ENCODE data around the gene DCAKD. TPM values are rescaled to one million over a fixed set of nuclear protein-coding genes. Genes with fewer than 3 reads are reported as not detected.
A peak's percentile ranks its signal among the peaks of the same experiment; 100 is the strongest.
"Not testable (repeated sequence)": the region's sequence is repeated elsewhere in the genome, so short reads cannot be mapped to it uniquely, and the experiment has no call there.

The DCAKD gene
- total RNA-seq, 1 donor from 2014 or later = 19.5 TPM

DNA sequence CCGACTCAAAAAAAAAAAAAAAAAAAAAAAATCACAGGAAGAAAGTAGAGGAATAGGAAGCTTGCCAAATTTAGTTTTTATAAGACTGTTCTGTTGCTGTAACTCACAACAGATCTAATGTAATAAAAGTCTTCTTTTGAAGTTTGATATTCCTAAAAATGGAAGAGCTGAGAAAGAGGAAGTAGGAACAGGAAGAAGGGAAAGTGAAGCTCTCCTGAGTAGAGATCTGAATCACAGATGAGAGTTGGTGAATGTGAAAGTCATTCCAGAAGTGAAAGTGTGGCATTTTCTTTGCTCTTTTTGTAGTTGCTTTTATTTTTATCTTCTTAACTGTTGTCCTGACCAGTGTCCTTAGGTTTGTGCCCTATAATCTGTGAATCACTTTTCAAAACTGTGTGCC is 11.8 kb upstream of the DCAKD start:
- ATAC-seq = no peak

GRCh38 chr17:45061606-45062205 is 10.3 kb upstream of the DCAKD start:
- no peak for ATAC-seq

DNA sequence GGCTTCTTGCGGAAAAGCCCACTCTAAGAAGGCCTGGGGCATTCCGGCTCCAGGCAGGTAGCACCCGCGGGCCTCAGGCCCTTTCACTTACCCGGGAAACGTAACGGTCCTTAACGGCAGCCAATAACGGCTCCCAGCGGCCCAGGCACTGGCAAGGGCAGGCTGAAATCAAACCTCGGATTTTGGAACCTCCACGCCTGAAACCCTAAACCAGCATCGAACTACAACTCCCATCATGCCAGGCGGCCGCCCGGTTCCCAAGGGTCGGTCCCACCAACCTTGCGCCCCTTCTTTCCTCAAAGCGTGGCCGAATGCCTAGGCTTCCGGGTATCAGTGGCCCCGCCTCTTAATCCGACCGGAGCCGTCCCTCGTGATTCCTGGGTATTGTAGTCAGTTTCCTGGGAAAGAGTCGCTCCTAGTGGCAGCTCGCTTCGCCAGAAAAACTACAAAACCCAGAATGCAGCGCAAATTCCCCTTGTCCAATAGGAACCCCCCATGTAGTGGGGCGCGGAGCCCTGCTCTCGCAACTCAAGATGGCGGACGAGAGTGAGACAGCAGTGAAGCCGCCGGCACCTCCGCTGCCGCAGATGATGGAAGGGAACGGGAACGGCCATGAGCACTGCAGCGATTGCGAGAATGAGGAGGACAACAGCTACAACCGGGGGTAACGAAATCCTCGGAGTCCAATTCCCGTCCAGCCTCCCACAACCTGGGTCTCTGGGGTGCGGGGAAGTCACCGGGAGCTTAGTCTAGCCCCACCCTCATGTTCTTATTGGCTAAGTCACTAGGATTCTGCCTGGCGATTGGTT is 9.6 kb upstream of the DCAKD start, which contains the start of gene NMT1:
Gene NMT1 (plus strand): TSS at position 521 of the 809 bp plus-strand sequence. CDS start 13 bp downstream, at position 534.
- peak; percentile 97 for ATAC-seq

- peak; percentile 2 for ATAC-seq
These were observed 9.0 kb upstream of the DCAKD start for GRCh38 chr17:45060382-45060796.

GRCh38 chr17:45052052-45052772 is 780 bp upstream of the DCAKD start:
- ATAC-seq = peak; percentile 54

DNA sequence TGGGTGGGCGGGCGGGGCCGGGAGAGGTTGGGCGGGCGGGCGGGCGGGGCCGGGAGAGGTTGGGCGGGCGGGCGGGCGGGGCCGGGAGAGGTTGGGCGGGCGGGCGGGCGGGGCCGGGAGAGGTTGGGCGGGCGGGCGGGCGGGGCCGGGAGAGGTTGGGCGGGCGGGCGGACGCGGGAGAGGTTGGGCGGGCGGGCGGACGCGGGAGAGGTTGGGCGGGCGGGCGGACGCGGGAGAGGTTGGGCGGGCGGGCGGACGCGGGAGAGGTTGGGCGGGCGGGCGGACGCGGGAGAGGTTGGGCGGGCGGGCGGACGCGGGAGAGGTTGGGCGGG is 254 bp upstream of the DCAKD start:
- not testable (repeated sequence) for ATAC-seq

DNA sequence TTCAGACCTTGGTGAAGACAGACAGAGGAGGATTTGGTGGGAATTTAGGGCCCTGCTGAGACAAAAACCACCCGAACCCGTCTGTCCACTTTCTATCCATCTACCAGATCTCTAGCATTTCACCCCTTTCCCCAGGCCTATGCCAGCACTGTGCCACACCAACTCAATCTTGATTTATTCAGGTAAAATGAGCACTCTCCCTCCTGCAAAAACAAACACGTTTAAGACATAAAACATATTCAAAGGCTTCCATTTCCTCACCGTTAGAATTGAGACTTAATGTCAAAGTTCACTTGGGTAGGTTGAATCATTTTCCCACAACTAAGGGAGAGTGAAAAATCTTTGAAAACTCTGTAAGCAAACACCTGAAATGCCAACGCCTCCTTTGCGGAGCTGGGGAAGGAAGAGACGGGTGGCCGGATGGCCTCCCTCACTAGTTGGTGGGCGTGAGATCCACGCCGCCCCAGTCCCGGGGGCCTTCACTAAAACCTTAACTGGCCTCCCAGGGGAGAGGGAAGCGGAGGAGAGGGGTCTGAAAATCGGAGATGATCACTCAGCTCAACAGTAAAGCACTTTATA is 862 bp downstream of the DCAKD start:
- peak; percentile 34 for ATAC-seq

GRCh38 chr17:45048795-45049563 is 2.5 kb downstream of the DCAKD start:
- no peak for ATAC-seq

GRCh38 chr17:45046537-45047125 is 4.8 kb downstream of the DCAKD start:
- ATAC-seq = no peak

- ATAC-seq = peak; percentile 67
These were observed 7.5 kb downstream of the DCAKD start for GRCh38 chr17:45043813-45044540.

GRCh38 chr17:45042346-45043120 is 8.9 kb downstream of the DCAKD start:
- ATAC-seq = no peak

DNA sequence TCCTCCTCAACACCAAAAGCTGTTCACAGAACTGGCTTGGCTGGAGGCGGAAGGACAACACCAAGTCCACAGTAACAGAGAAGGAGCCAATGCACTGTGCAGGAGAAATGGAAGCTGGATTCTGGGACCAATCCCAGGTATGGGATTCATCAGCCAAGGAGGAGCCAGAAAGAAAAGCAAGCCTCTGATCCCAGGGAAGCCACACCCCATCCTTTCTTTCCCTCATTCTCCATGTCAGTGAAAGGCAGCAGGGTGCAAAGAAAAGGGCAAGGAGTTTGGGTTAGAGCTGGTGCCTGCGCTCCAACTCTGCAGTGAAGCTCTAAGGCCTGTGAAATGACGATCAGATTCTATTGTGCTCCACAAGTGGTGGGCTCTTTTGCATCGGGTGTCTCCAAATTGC is 11.0 kb downstream of the DCAKD start:
- no peak for ATAC-seq

- peak; percentile 37 for ATAC-seq
These were observed 12.5 kb downstream of the DCAKD start for GRCh38 chr17:45038728-45039634.

DNA sequence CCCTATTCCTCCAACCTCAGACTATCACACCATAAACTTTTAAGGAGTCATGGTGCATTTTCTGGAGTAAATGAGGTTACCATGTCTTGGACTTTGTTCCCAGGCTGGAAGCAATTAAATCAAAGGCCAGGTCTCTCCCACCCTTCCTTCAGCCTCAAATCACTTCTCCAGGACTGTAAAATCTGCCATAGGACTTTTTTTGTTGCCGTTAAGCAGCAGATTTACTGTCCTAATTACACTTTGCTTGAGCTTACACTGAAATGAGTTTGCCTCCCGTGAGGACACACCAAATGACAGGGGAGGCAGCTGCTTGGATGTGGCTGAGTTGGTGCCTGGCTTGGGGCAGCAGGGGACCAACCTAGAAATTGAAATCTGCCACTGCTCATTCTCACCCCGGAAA is 14.7 kb downstream of the DCAKD start:
- ATAC-seq = no peak

GRCh38 chr17:45035848-45036247 is 15.6 kb downstream of the DCAKD start:
- ATAC-seq = no peak

DNA sequence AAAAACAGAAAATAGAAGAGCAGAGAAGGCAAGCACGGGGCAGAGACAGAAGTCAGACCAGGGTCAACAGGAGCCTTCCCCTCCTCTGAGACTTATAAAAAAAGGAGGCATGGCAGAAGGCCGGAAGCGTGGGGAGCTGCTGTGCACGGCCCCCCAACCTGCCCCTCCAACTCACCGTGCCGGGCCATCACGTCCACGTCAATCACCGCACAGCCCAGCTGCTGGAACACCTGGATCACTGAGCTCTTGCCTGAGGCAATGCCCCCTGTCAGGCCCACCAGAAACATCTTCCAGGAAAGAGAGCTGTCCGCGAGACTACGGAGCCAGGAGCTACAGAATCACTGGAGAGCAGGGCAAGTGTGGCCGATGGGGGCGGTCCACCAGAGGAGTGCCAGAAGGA is 16.8 kb downstream of the DCAKD start:
- ATAC-seq = no peak

DNA sequence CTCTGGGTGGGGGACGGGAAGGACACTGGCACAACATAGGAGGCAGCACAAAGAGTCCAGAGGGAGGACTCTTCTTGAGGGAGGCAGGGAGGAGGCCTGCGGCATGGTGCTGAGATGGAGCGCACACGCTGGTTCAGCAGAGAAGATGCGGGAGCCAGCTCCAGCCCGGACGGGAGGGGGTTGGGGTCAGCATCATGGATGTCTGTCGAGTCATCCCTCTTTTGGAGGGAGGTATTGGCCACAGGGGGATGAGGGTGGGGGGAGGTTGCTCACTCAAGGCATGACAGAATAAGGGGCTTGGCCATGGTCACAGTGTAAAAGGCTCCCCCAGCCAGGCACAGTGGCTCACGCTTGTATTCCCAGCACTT is 19.3 kb downstream of the DCAKD start:
- ATAC-seq = no peak

DNA sequence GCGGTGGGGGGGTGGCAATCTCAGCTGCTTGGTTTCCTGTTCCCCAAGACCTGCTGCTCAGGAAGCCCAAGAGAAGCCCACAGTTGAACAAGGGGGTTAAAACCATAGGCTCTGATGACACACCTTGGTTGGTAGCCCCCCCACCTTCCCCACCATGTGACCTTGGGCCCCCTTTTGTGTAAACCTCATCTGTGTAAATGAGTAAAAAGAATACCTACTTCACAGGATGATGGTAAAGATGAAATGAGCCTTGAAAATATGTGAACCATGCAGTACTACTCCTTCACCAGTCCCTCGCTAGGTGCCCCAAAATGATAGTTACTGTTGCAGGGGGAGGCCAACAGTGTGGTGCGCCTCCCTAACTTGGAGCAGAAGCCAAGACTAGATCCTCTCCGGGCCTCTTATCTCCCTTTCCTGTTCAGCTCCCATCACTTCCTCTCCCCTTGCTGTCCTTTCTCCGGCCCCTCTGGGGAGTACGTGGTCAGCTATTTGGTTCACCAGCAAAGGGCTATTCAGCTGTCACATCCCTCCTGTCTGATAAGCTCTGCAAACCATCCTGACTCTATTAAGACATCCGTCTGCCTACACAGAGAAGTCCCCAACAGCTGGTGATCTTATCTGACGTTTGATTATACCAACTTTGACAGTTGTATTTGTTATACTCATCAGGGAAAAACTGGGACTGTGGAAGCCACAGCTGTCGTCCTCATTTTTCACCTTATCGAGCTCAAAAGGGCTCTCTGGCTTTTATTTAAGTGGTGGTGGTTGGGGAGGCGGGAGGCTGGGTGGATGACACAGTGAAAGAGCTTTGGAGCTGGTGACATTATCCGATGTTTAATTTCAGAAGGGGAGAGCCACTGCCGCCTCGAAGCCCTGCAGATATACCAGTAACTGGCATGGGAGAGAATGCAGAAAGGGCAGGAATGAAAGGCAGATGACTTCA is 19.9 kb downstream of the DCAKD start:
- ATAC-seq = no peak
